Mesendoderm (in vitro differentiated cells): ENCODE measurements around the gene EXT2.

Experiments
- DNase-seq: peaks from one replicate; pipeline ENCODE4 v3.0.0; 2013
- H2AK5ac ChIP-seq: 2 replicates; pipeline ENCODE4 v1.6.1; 2013; ENCODE audit warnings: low read length, inconsistent platforms
- H2BK120ac ChIP-seq: 2 replicates; pipeline ENCODE4 v1.6.1; 2013; ENCODE audit warnings: low read depth, mild to moderate bottlenecking, low read length, moderate library complexity, mixed read lengths
- H2BK15ac ChIP-seq: replicated peaks from 2 replicates; pipeline ENCODE4 v1.6.1; 2013; ENCODE audit warnings: low read depth, mild to moderate bottlenecking, moderate library complexity
- H2BK5ac ChIP-seq: 2 replicates; pipeline ENCODE4 v1.6.1; 2013; ENCODE audit warnings: low read length, inconsistent platforms
- H3K18ac ChIP-seq: 2 replicates; pipeline ENCODE4 v1.6.1; 2013; ENCODE audit warnings: mild to moderate bottlenecking, low read length, mixed read lengths
- H3K23ac ChIP-seq: one replicate; pipeline ENCODE4 v1.6.1; 2013; ENCODE audit warnings: low read length
- H3K27ac ChIP-seq: 2 replicates; pipeline ENCODE4 v1.5.1; 2013; ENCODE audit warnings: low read depth, mild to moderate bottlenecking, inconsistent platforms, low read length, moderate library complexity
- H3K27me3 ChIP-seq: 2 replicates; pipeline ENCODE4 v1.6.1; 2013; ENCODE audit warnings: low read length, control low read depth, mild to moderate bottlenecking, inconsistent platforms; ENCODE audit not compliant: insufficient read depth, poor library complexity
- H3K36me3 ChIP-seq: 2 replicates; pipeline ENCODE4 v1.6.1; 2013; ENCODE audit warnings: low read length, inconsistent platforms; ENCODE audit not compliant: control insufficient read depth, insufficient read depth
- H3K4ac ChIP-seq: one replicate; pipeline ENCODE4 v1.6.1; 2013; ENCODE audit warnings: low read depth, mild to moderate bottlenecking, low read length, moderate library complexity
- H3K4me1 ChIP-seq: 2 replicates; pipeline ENCODE4 v1.6.1; 2013; ENCODE audit warnings: low read depth, low read length, inconsistent platforms; ENCODE audit not compliant: control insufficient read depth
- H3K4me2 ChIP-seq: 2 replicates; pipeline ENCODE4 v1.6.1; 2013; ENCODE audit warnings: low read length
- H3K4me3 ChIP-seq: 2 replicates; pipeline ENCODE4 v1.5.1; 2013; ENCODE audit warnings: mild to moderate bottlenecking, low read length
- H3K56ac ChIP-seq: one replicate; pipeline ENCODE4 v1.6.1; 2013; ENCODE audit warnings: low read length
- H3K79me1 ChIP-seq: 2 replicates; pipeline ENCODE4 v1.6.1; 2013; ENCODE audit warnings: low read length, inconsistent platforms
- H3K79me2 ChIP-seq: 2 replicates; pipeline ENCODE4 v1.6.1; 2013; ENCODE audit warnings: mild to moderate bottlenecking, low read length; ENCODE audit not compliant: control insufficient read depth, insufficient read depth
- H3K9ac ChIP-seq: 2 replicates; pipeline ENCODE4 v1.6.1; 2013; ENCODE audit warnings: low read length, inconsistent platforms
- H4K5ac ChIP-seq: one replicate; pipeline ENCODE4 v1.6.1; 2013; ENCODE audit warnings: low read length
- H4K8ac ChIP-seq: one replicate; pipeline ENCODE4 v1.6.1; 2013; ENCODE audit warnings: low read depth, mild to moderate bottlenecking, control low read depth, low read length, moderate library complexity
- WGBS: extraction: QIAGEN DNeasy Blood & Tissue Kit; methylation state at CpG from one replicate; pipeline ENCODE4 v1.1.7; 2013; ENCODE audit warnings: low lambda C conversion rate, missing lambda C conversion rate; ENCODE audit not compliant: insufficient coverage; ENCODE audit errors: extremely low coverage; 5-methylcytosine and 5-hydroxymethylcytosine counted together

The EXT2 gene

DNA sequence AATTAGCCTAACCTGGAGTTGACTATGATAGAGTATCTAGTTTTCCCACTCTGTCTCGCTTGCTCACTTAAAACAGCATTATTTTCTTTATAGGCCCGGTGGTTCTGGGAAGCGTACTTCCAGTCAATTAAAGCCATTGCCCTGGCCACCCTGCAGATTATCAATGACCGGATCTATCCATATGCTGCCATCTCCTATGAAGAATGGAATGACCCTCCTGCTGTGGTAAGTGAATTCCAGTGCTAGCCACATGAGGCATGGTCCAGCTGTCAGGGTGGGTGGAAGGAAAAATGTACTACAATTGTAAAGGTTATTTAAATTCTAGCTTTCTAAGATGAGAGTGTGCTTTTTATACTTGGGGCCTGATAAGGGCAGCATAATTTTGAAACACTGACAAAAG, 76.0 kb downstream of the EXT2 start:
- DNase-seq, result peak; percentile 48
- Histone ChIP-seq H3K27ac (no peak overlapping the region), H3K4ac (no peak overlapping the region)

DNA sequence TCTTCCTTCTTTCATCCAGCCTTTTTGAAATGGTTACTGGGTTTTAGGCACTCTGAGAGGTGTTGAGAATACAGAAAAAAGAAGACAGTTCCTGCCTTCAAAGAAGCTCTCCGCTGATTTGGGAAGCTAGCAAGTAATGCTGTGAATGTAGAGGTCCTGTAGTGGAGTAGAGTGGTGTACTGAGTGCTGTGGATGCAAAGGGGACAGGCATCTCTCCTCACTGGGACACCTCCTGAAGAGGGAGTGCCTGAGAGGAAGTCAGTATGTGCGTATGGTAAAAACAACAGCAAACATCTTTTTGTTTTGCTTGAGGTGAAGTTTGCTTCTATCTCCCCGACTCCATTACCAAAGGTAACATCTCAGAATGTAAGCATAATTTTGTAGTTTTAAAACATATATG, 77.5 kb downstream of the EXT2 start:
- H3K9ac ChIP-seq, result no peak overlapping the region
- H4K5ac ChIP-seq, result no peak overlapping the region
- H2BK15ac ChIP-seq, result no peak overlapping the region
- no peaks in the 10 kb centered on the region for H3K27me3 ChIP-seq
- no peak overlapping the region for H3K56ac ChIP-seq
- H3K4me2 ChIP-seq, result no peak overlapping the region
- no peak overlapping the region for H3K4ac ChIP-seq
- no peaks in the 10 kb centered on the region for H3K36me3 ChIP-seq
- no peak for DNase-seq
- H3K4me1 ChIP-seq, result peaks cover under 1% of the 10 kb centered on the region
- no peaks in the 10 kb centered on the region for H3K79me1 ChIP-seq
- H4K8ac ChIP-seq, result no peak overlapping the region
- H2BK5ac ChIP-seq, result no peak overlapping the region
- no peak overlapping the region for H3K23ac ChIP-seq
- no peak overlapping the region for H2AK5ac ChIP-seq
- WGBS, result no CpG with 5 or more reads among the region's 3 CpGs
- H3K79me2 ChIP-seq, result no peaks in the 10 kb centered on the region
- H2BK120ac ChIP-seq, result no peak overlapping the region
- H3K27ac ChIP-seq, result no peak overlapping the region
- H3K18ac ChIP-seq, result no peak overlapping the region
- H3K4me3 ChIP-seq, result no peak overlapping the region

More for the DNA sequence above, 76.0 kb downstream of the EXT2 start:
- H3K4me1 ChIP-seq, result no peaks in the 10 kb centered on the region
- no peak overlapping the region for H4K5ac ChIP-seq
- H2BK15ac ChIP-seq, result no peak overlapping the region
- no peak overlapping the region for H3K23ac ChIP-seq
- no peak overlapping the region for H4K8ac ChIP-seq
- no peak overlapping the region for H3K4me2 ChIP-seq
- no peak overlapping the region for H2BK120ac ChIP-seq
- no peak overlapping the region for H3K56ac ChIP-seq
- H3K9ac ChIP-seq, result no peak overlapping the region
- no peaks in the 10 kb centered on the region for H3K27me3 ChIP-seq
- H2AK5ac ChIP-seq, result no peak overlapping the region
- WGBS, result no CpG with 5 or more reads among the region's 4 CpGs
- no peaks in the 10 kb centered on the region for H3K36me3 ChIP-seq
- no peaks in the 10 kb centered on the region for H3K79me1 ChIP-seq
- H3K18ac ChIP-seq, result no peak overlapping the region
- H2BK5ac ChIP-seq, result no peak overlapping the region
- no peak overlapping the region for H3K4me3 ChIP-seq
- no peaks in the 10 kb centered on the region for H3K79me2 ChIP-seq

DNA sequence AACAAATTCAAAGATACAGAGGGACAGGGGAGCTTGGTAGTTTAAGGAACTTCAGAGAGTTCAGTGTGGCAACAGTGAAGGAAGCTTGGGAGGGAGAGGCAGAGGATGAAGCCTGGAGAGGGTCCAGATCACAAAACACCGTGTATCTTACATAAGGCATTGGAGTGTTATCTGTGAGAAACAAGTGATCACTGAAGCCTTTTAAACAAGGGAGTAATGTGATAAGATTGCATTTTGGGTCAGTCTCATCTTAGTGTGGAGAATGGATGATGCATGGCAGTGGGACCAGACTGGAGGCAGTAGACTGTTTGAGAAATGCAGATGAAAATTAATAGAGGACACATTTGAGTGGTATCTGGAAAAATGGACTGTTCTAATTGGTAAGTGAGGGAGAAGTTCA, 79.4 kb downstream of the EXT2 start:
- no peak overlapping the region for H3K4me2 ChIP-seq
- WGBS, result no CpG with 5 or more reads among the region's 1 CpG
- H3K56ac ChIP-seq, result no peak overlapping the region
- no peaks in the 10 kb centered on the region for H3K79me2 ChIP-seq
- no peak overlapping the region for H2BK15ac ChIP-seq
- no peak for DNase-seq
- no peak overlapping the region for H3K18ac ChIP-seq
- H3K79me1 ChIP-seq, result no peaks in the 10 kb centered on the region
- no peak overlapping the region for H2AK5ac ChIP-seq
- H4K5ac ChIP-seq, result no peak overlapping the region
- no peak overlapping the region for H3K27ac ChIP-seq
- H3K9ac ChIP-seq, result no peak overlapping the region
- H3K27me3 ChIP-seq, result no peaks in the 10 kb centered on the region
- no peak overlapping the region for H3K4ac ChIP-seq
- no peaks in the 10 kb centered on the region for H3K36me3 ChIP-seq
- no peak overlapping the region for H3K23ac ChIP-seq
- no peak overlapping the region for H2BK120ac ChIP-seq
- no peak overlapping the region for H2BK5ac ChIP-seq
- H3K4me3 ChIP-seq, result no peak overlapping the region
- no peak overlapping the region for H4K8ac ChIP-seq
- peaks cover 6% of the 10 kb centered on the region for H3K4me1 ChIP-seq

DNA sequence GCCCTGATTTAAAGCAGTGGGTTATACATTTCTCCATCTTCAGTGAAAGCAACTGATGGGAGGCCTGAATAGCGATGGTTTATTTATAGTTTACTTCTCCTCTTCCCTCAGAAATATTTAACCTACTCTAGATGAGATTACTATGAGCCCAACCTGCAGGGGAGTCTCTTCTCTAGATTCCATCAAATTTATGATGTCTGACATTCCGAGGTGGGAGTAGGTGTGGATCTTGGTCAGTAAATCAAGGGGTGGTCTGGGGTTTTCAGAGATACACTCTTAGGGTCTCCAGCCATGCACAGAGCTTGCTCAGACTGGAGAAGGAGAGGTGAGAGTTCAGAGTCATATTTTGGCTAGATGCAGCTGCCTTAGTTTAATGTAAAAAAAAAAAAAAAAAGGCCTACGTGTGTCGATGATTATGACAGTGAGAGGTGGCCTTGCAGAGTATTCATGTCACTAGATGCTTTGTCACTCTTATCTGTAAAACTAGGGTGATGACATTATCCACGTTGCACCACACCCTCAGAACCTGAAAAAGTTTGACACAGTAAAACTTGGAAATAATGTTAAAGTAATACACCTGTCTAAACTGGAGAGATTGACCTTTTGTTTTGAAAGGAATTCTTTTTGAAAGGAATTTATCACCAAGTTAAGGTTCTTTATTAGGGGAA, 81.2 kb downstream of the EXT2 start:
- Histone ChIP-seq H4K5ac (no peak overlapping the region), H2AK5ac (no peak overlapping the region), H3K27me3 (no peaks in the 10 kb centered on the region), H3K4me1 (peaks cover 6% of the 10 kb centered on the region), H3K23ac (no peak overlapping the region), H3K9ac (no peak overlapping the region), H3K18ac (no peak overlapping the region), H3K4me3 (no peak overlapping the region), H3K4ac (no peak overlapping the region), H3K79me2 (no peaks in the 10 kb centered on the region), H3K27ac (no peak overlapping the region), H2BK15ac (no peak overlapping the region), H3K56ac (no peak overlapping the region), H3K36me3 (no peaks in the 10 kb centered on the region), H4K8ac (no peak overlapping the region), H3K4me2 (no peak overlapping the region), H3K79me1 (no peaks in the 10 kb centered on the region), H2BK5ac (no peak overlapping the region), H2BK120ac (no peak overlapping the region)
- DNase-seq, result no peak
- WGBS, result no CpG with 5 or more reads among the region's 5 CpGs

DNA sequence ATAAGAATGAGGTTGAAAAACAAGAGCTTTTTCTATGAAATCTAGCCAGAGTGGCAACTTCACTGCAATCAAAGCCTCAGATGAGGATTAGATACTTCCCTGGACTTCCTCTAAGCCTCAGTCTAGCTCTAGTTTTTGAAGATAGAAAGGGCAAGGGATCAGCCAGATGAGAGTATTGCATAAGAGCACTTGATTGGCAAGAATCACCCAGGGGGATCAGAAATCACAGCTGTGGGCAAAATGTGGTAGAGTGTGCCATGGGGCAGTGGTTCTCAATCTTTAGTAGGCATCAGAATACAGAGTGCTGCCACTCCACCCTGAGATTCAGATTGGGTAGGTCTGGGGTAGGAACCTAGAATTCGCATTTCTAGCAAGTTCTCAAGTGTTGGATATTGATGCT, 82.4 kb downstream of the EXT2 start:
- Histone ChIP-seq H4K8ac (no peak overlapping the region), H3K56ac (no peak overlapping the region), H3K36me3 (no peaks in the 10 kb centered on the region), H3K79me2 (no peaks in the 10 kb centered on the region), H3K9ac (no peak overlapping the region), H2BK15ac (no peak overlapping the region), H3K4me3 (no peak overlapping the region), H4K5ac (no peak overlapping the region), H2AK5ac (no peak overlapping the region), H3K27ac (no peak overlapping the region), H3K4me2 (no peak overlapping the region), H2BK120ac (no peak overlapping the region), H3K27me3 (no peaks in the 10 kb centered on the region), H3K79me1 (no peaks in the 10 kb centered on the region), H3K23ac (no peak overlapping the region), H3K18ac (peak overlapping the region; percentile 7), H3K4me1 (peaks cover 6% of the 10 kb centered on the region), H2BK5ac (no peak overlapping the region), H3K4ac (no peak overlapping the region)
- DNase-seq, result no peak
- WGBS, result no CpG with 5 or more reads among the region's 1 CpG

DNA sequence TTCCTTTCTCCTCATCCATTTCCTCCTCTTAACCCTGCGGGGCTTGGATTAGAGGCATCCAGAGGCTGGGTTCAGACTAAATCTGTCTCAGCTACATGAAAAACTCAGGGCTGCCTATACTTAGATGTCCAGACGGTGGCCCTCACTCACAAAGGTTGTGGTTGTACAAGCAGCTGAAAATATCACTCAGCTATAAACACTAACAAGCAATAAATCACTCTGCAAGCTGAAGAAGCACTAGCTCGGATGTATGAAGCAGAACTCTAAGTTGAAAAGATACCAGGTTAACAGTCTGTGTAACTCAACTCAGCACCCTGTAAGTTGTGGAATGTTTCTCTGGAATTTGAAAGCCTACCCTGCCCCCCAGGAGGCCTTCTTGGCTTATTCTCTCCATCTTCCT, 82.9 kb downstream of the EXT2 start:
- H2BK15ac ChIP-seq, result no peak overlapping the region
- DNase-seq, result peak; percentile 59

More for the DNA sequence above, 82.9 kb downstream of the EXT2 start:
- Histone ChIP-seq H3K27ac (no peak overlapping the region), H3K4me3 (no peak overlapping the region), H3K79me1 (no peaks in the 10 kb centered on the region), H3K79me2 (no peaks in the 10 kb centered on the region), H3K4ac (no peak overlapping the region), H3K56ac (no peak overlapping the region), H3K4me1 (peaks cover 6% of the 10 kb centered on the region), H3K9ac (no peak overlapping the region), H3K36me3 (no peaks in the 10 kb centered on the region), H4K5ac (no peak overlapping the region), H2BK120ac (no peak overlapping the region), H3K27me3 (no peaks in the 10 kb centered on the region), H3K4me2 (no peak overlapping the region), H3K18ac (no peak overlapping the region), H4K8ac (no peak overlapping the region), H2AK5ac (no peak overlapping the region), H3K23ac (no peak overlapping the region), H2BK5ac (no peak overlapping the region)
- no CpG with 5 or more reads among the region's 3 CpGs for WGBS
